Kidney (tissue), 14 donors: Measurements from ENCODE around the gene SH2D4B. TPM values are rescaled to one million over a fixed set of nuclear protein-coding genes. Genes with fewer than 3 reads are reported as not detected.

Experiments
- DNase-seq, 5 donors: peaks; one replicate each; pipeline ENCODE4 v3.0.0-alpha.2; 2013 to 2020
- FAIRE-seq: peaks from 2 replicates; lab custom pipeline; 2012; peaks lifted over from hg19 to GRCh38; lab: Jason Lieb, UNC
- H3K27ac ChIP-seq, 2 donors: one replicate each; pipeline ENCODE4 v1.7.0; 2013; ENCODE audit warnings: low read depth in 2 of 2, low read length in 2 of 2, inconsistent platforms in 1 of 2
- H3K27me3 ChIP-seq: one replicate; pipeline ENCODE4 v1.7.1; 2013; ENCODE audit warnings: low read length, inconsistent platforms; ENCODE audit not compliant: control insufficient read depth, insufficient read depth
- H3K36me3 ChIP-seq, 3 donors: one replicate each; pipeline versions ENCODE4 v1.7.0 to v1.7.1; 2013; ENCODE audit warnings: low read length in 3 of 3, control low read depth in 1 of 3, inconsistent platforms in 1 of 3; ENCODE audit not compliant: insufficient read depth in 3 of 3, control insufficient read depth in 2 of 3
- H3K4me1 ChIP-seq, 3 donors: one replicate each; pipeline versions ENCODE4 v1.7.0 to v1.7.1; 2013; ENCODE audit warnings: low read length in 3 of 3, inconsistent platforms in 1 of 3, low read depth in 1 of 3; ENCODE audit not compliant: control insufficient read depth in 2 of 3, insufficient read depth in 2 of 3
- H3K4me3 ChIP-seq, 3 donors: one replicate each; pipeline versions ENCODE4 v1.7.0 to v1.8.1; 2013; ENCODE audit warnings: low read length in 3 of 3, control low read depth in 1 of 3, inconsistent platforms in 1 of 3
- H3K9ac ChIP-seq, 3 donors: one replicate each; pipeline versions ENCODE4 v1.7.0 to v1.7.1; 2013; ENCODE audit warnings: low read length in 3 of 3, control low read depth in 1 of 3, inconsistent platforms in 1 of 3
- H3K9me3 ChIP-seq, 3 donors: one replicate each; pipeline versions ENCODE4 v1.7.0 to v1.7.1; 2013; ENCODE audit warnings: low read length in 3 of 3, control low read depth in 1 of 3, inconsistent platforms in 1 of 3; ENCODE audit not compliant: control insufficient read depth in 2 of 3, insufficient read depth in 1 of 3
- intact Hi-C: fragments of 100-400 bp; cut with DNase I; formaldehyde crosslinking; loops from one replicate; pipeline ENCODE4 v1.11.1; 2022
- polyA plus RNA-seq: library from polyadenylated mRNA; stranded (reverse); fragments of 350-450 nt; fragmentation: Illumina TruSeq; extraction: RNeasy Lipid Tissue Mini Kit (QIAGEN cat#74804); gene quantifications from one replicate; pipeline ENCODE4 v1.2.3, GENCODE V29; 2014; ENCODE audit warnings: low read depth, low replicate concordance; ENCODE audit not compliant: insufficient read depth
- total RNA-seq: library from RNA; stranded (reverse); fragmentation: NEBNext Ultra II Directional; extraction: Animal tissue kit (Norgen Biotek cat#: 25700); gene quantifications from one replicate; pipeline ENCODE4 v1.2.1, GENCODE V29; 2021
- TF ChIP-seq, protein P1 (sequence below): IDR thresholded peaks from 3 replicates; pipeline ENCODE4 v1.5.1; 2012; ENCODE audit warnings: mild to moderate bottlenecking, moderate library complexity, borderline replicate concordance; ENCODE audit not compliant: insufficient read depth; ENCODE audit errors: extremely low read depth
- donor health status: control.
- donor health status: control.
- donor health status: control.
- donor health status: control.
- donor health status: control.
- donor health status: DM: yes; HTN: yes; CAD: no.
- donor health status: Normal renal cell carcinoma (clear cell type).

The SH2D4B gene
- total and polyA plus RNA-seq, 2 donors from 2014 or later = 0.09 TPM; not detected in 1

DNA sequence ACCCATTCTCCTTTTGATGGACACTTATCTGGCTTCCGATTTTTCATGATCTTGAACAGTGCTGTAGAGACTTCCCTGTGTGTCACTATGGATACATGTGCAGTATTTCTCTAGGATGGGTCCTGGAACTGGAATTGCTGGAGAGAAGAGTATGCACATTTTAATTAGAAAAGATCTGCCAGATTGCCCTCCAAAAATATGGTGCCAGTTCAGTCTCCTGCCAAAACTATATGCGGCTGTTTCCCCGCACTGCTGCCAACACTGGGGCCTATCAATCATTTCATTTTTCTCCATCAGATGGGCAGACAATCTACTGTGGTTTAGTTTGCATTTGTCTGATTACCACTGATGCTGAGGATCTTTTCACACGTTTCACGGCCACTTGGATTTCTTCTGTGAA is 105.0 kb downstream of the SH2D4B start:
- Histone ChIP-seq H3K27ac (no peak overlapping the region), H3K4me3 (no peak overlapping the region), H3K9me3 (no peaks in the 10 kb centered on the region), H3K27me3 (no peaks in the 10 kb centered on the region), H3K9ac (no peak overlapping the region), H3K4me1 (no peaks in the 10 kb centered on the region), H3K36me3 (no peaks in the 10 kb centered on the region)
- DNase-seq (no peak), FAIRE-seq (no peak)
- intact Hi-C loops = no loop called here
- TF ChIP-seq, protein P1, sequence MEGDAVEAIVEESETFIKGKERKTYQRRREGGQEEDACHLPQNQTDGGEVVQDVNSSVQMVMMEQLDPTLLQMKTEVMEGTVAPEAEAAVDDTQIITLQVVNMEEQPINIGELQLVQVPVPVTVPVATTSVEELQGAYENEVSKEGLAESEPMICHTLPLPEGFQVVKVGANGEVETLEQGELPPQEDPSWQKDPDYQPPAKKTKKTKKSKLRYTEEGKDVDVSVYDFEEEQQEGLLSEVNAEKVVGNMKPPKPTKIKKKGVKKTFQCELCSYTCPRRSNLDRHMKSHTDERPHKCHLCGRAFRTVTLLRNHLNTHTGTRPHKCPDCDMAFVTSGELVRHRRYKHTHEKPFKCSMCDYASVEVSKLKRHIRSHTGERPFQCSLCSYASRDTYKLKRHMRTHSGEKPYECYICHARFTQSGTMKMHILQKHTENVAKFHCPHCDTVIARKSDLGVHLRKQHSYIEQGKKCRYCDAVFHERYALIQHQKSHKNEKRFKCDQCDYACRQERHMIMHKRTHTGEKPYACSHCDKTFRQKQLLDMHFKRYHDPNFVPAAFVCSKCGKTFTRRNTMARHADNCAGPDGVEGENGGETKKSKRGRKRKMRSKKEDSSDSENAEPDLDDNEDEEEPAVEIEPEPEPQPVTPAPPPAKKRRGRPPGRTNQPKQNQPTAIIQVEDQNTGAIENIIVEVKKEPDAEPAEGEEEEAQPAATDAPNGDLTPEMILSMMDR = no peak

DNA sequence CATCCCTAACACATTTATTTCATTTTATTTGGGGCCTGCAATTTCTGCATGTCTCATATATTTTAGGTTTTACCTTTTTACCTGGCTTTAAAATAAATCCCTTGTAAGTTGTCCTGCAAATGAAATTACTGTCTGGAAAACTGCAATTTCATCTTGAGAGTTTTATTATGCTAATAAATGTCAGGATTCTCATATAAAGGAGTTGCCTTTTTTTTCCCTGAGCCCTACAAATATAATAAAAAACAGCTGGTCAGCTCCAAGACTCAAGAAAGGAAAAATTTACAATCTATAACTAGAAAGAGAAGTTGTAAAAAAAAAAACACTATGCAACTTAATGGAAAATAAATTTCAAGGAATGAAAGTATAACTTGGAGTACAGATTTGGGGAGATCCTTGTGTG is 108.7 kb downstream of the SH2D4B start:
- no peaks in the 10 kb centered on the region for H3K9me3 ChIP-seq
- H3K4me1 ChIP-seq = no peaks in the 10 kb centered on the region
- H3K4me3 ChIP-seq = no peak overlapping the region
- H3K27ac ChIP-seq = no peak overlapping the region
- TF ChIP-seq, protein P1 = no peak
- peak in 2 of 5 donors; percentile 24 to 80 for DNase-seq
- intact Hi-C loops = no loop called here
- H3K27me3 ChIP-seq = no peaks in the 10 kb centered on the region
- FAIRE-seq = no peak
- H3K9ac ChIP-seq = no peak overlapping the region
- H3K36me3 ChIP-seq = no peaks in the 10 kb centered on the region

DNA sequence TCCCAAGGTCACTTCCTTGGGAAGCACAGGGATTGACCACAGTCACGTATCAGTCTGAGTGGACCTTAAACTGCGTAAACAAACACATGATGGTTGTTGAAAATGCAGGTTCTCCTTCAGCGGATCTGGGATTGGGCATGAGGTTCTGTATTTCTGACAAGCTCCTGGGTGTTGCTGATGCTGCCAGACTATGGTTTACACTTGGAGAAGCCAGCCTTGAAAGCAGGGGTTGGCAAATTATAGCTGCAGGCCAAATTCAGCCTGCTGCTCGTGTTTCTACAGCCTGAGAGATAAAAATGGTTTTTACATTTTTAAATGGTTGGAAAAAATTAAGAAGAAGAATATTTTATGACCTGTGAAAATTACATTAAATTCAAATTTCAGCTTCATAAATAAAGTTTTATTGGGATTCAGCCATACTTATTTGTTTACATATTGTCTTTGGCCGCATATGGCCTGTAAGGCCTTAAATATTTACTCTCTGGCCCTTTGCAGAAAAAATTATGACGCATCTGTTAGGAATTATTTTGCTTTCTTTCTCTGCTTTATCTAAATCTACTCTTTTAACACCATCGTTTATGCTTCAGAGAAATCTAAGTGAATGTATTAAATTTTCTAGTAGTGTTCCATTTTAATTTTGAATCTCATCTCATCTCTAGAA is 109.6 kb downstream of the SH2D4B start:
- H3K9me3 ChIP-seq = no peaks in the 10 kb centered on the region
- peak in 2 of 5 donors; percentile 6 to 53 for DNase-seq
- H3K36me3 ChIP-seq = no peaks in the 10 kb centered on the region
- H3K27ac ChIP-seq = no peak overlapping the region
- no peak for FAIRE-seq
- no peaks in the 10 kb centered on the region for H3K27me3 ChIP-seq
- intact Hi-C loops = no loop called here
- TF ChIP-seq, protein P1 = no peak
- H3K4me3 ChIP-seq = no peak overlapping the region
- H3K4me1 ChIP-seq = no peaks in the 10 kb centered on the region
- H3K9ac ChIP-seq = no peak overlapping the region
